GM21723 (cell line): ENCODE data around the gene IL25.
"Not testable (repeated sequence)": the region's sequence is repeated elsewhere in the genome, so short reads cannot be mapped to it uniquely, and the experiment has no call there.

ENCODE experiments used
- ATAC-seq: cut with Tn5 transposase; IDR thresholded peaks from one replicate; pipeline ENCODE4 v1.9.1; 2021; ENCODE audit warnings: mild to moderate bottlenecking, moderate library complexity; ENCODE audit not compliant: unreplicated experiment

The IL25 gene

DNA sequence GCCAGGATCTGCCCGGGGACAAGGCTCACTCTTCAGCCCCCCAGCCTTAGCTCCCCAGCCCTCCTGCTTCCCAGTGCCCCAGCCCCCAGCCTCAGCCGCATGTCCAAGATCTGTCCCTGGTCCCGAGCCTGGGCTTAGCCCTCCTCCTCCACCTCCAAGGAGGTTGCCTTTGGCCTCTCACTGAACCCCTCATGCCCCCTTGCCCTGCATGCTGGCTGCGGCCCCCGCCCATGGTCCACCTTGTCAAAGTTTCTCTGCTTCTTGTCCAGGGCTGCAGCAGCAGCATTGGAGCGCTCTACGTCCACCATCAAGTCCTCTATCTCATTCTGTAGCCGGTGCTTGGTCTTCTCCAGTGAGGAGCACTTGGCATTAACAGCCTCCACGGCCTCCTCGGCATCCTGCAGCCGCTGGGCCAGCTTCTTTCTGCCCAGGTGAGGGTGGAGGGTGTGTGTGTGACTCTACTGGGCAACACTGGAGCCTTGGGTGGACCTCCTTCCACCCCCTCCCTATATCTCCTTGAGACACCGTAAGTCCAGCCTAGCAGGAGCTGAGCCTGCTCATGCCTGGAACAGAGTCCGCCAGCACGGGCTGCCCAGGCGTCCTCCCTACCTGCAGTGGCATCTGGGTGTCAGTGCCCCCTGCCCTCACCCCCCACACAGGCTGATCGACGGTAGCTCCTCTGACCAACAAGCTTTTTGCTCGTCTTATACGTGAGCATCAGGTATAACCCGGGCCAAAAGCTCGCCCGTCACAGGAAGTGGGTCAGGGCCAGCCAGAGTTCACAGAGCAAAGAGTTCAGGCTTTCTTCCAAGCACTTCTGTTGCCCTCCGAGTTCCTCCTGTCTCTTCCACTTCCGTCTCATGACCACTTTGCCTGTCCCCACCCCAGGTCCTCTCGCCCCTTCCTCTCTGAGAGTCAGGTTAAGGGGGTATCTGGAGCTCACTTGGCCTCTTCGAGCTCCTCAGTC lies 15.6 kb downstream of the IL25 start:
- no peak for ATAC-seq

DNA sequence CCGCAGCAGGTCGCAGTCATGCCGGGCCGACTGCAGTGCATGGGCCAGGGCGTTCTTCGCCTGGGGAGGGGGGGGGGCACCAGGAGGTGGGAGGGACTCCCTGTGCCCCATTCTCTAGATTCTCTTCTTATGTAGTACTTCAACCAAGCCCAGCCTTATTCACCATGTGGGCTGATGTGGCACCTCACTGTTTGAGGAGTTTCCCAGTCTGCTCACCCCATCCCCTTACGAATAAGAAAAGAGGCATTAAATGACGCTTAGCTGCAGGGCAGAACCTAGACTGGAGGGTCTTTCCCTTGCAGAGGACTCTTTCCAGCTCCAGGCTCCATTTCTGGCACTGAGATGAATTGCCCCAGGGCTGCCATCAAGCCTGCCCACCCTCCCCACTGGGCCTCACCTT lies 16.4 kb downstream of the IL25 start:
- ATAC-seq: no peak

- ATAC-seq: no peak
Measured at GRCh38 chr14:23389396-23389795, 16.8 kb downstream of the IL25 start.

DNA sequence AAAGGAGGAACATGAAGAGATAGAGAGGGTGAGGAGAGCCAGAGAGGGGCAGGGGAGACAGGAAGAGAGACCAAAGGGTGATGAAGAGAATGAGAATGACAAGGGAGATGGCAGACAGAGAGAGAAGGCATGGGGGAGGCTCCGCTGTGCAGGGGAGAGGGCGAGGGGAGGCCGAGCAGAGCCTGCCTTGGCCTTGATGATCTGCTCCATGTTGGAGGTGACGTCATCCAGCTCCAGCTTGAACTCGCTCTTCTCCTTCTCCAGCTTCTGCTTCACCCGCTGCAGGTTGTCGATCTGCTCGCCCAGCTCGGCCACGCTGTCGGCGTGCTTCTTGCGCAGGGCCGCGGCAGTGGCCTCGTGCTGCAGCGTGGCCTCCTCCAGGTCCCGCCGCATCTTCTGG lies 17.3 kb downstream of the IL25 start:
- ATAC-seq: not testable (repeated sequence)

DNA sequence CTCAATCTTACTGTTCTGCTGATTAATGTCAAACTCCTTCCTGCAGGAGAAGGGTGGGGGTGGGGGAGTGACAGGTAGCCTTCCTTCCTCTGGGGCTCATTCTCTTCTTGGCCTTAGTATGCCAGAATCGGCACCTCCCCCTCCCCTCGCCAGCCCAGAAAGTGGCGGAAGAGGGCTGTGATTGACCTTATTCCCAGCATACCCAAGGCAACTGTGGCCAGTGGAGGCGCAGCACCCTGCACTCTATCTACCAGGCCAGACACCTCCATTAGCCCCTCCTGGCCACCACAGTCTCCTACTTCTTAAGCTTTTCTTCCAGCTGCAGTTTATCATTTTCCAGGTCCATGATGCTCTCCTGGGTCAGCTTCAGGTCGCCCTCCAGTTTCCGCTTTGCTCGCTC lies 20.0 kb downstream of the IL25 start:
- ATAC-seq: no peak

DNA sequence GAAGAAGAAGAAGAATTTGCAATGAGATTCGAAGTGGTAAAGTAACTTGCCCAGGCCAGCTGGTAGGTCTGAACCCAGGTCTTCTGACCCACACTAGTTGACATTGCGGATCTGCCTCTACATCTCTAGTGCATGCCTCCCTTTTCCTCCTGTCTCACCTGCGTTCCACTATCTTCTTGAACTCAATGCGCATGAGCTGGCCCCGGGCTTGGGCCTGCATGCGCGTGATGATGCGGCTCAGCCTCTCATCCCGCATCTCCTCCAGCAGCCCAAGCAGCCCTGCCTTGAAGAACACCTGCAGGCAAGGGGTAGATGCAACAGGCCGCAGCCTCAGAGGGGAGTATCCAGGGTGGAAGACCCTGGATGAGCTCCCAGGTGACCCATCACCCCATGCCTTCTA lies 23.5 kb downstream of the IL25 start:
- no peak for ATAC-seq

GRCh38 chr14:23396781-23397407 lies 24.3 kb downstream of the IL25 start:
- no peak for ATAC-seq

DNA sequence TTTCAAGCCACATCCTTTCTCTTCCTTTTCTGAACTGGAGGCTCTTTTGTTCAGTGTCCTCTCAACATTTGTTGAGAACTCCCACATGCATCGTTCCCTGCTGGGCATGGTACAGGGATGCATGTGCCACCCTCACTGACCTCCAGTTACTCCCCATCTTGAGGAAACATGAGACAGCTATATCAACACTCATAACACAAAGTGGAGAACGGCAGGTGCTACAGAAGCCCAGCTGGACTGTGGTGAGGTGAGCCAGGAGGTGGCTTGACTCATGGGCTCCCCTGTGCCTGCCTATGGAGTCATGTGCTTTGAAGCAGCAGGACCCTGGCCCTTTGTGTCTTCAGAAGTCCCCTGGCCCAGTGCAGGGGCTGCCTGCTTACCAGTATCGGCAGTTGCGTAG lies 25.7 kb downstream of the IL25 start:
- ATAC-seq: no peak

GRCh38 chr14:23399136-23399535 lies 26.5 kb downstream of the IL25 start:
- no peak for ATAC-seq

DNA sequence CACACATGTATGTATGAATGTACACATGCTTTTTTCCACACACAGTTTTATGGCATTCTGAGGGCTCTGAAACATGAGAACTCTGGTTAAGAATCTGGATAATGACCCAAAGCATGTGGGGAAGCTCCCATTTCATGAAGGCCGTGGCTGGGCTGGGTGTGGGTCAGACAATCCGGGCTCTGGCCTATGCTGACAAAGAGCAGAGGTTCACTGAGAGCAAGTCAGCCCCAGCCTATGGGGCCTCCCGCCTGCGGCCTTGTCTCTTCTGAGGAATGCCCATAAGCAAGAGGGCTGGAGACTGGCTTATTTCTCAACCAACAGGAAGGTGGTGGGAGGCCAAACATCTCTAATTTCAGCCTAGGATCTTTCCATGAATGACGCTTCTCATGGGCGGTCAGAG lies 27.0 kb downstream of the IL25 start:
- no peak for ATAC-seq

GRCh38 chr14:23400496-23401149 lies 28.0 kb downstream of the IL25 start:
- ATAC-seq: not testable (repeated sequence)

- no peak for ATAC-seq
Measured at GRCh38 chr14:23401291-23401690, 28.7 kb downstream of the IL25 start.

GRCh38 chr14:23402296-23403138 lies 29.9 kb downstream of the IL25 start:
- ATAC-seq: no peak

GRCh38 chr14:23403139-23403438 lies 30.5 kb downstream of the IL25 start:
- ATAC-seq: no peak

- no peak for ATAC-seq
Measured at GRCh38 chr14:23403908-23404307, 31.3 kb downstream of the IL25 start.

- ATAC-seq: no peak
Measured at GRCh38 chr14:23404331-23404900, 31.8 kb downstream of the IL25 start.

DNA sequence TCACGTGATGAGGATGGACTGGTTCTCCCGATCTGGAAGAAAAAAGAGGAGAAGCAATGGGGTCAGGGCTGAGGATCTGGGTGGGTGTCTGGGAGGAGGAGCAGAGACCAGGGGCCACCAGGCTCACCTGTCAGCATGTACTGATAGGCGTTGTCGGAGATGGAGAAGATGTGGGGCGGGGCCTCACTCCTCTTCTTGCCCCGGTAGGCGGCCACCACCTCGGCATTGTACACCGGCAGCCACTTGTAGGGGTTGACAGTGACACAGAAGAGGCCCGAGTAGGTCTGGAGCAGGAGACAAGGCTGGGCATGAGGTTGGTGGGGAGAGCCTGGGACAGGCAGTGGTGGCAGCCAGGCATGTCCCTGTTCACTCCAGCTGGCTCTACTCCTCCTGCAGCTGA lies 32.5 kb downstream of the IL25 start:
- ATAC-seq: no peak

GRCh38 chr14:23405516-23406025 lies 33.0 kb downstream of the IL25 start:
- no peak for ATAC-seq

DNA sequence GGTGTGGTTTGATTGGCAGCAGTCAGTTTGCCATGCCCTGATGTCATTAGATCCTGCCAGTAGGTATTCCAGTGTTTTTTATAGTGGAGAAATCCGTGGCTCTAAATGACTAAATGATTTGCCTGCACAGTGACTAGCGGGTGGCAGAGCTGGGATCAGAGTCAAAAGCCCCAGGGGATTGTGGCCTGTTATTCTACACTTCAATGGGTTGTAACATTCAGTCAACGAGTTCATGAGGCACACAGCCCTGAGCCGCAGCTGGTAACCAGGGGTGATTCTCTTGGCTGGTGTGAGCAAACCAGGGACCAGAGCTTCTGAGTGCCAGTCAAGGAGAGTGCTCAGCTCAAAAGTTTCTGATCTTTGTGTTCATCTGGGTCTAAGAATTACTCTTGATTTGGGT lies 33.6 kb downstream of the IL25 start:
- ATAC-seq: no peak

- ATAC-seq: no peak
Measured at GRCh38 chr14:23406725-23407355, 34.2 kb downstream of the IL25 start.
